Heart right ventricle (tissue), 16 donors: ENCODE measurements around the gene ADAM23. TPM values are rescaled to one million over a fixed set of nuclear protein-coding genes. Genes with fewer than 3 reads are reported as not detected.

Experiments
- ATAC-seq, 8 donors: fragments of 200-7000 bp; cut with Tn5 transposase; one replicate each; pipeline ENCODE4 v1.9.1; 2020; ENCODE audit warnings: mild to moderate bottlenecking in 8 of 8, moderate library complexity in 8 of 8, moderate number of reproducible peaks in 1 of 8
- DNase-seq, 2 donors: peaks; one replicate each; pipeline ENCODE4 v3.0.0-alpha.2; 2020
- H3K27ac ChIP-seq, 10 donors: fragments of 200-600 bp; sonication (generic) in 2 of 10; one replicate each; pipeline versions ENCODE4 v1.5.0 to v1.8.0; 2020 to 2022; ENCODE audit warnings: mild to moderate bottlenecking in 3 of 10
- H3K27me3 ChIP-seq, 7 donors: fragments of 200-600 bp; one replicate each; pipeline ENCODE4 v1.8.0; 2021 to 2022; ENCODE audit warnings: mild to moderate bottlenecking in 2 of 7
- H3K36me3 ChIP-seq, 9 donors: fragments of 200-600 bp; sonication (generic) in 1 of 9; one replicate each; pipeline versions ENCODE4 v1.5.0 to v1.8.0; 2020 to 2022; ENCODE audit warnings: mild to moderate bottlenecking in 2 of 9
- H3K4me1 ChIP-seq, 9 donors: fragments of 200-600 bp; sonication (generic) in 1 of 9; one replicate each; pipeline versions ENCODE4 v1.5.0 to v1.8.0; 2020 to 2022; ENCODE audit warnings: mild to moderate bottlenecking in 4 of 9
- H3K4me3 ChIP-seq, 10 donors: fragments of 200-600 bp; sonication (generic) in 2 of 10; one replicate each; pipeline versions ENCODE4 v1.5.0 to v1.8.0; 2020 to 2022; ENCODE audit warnings: mild to moderate bottlenecking in 7 of 10, moderate library complexity in 2 of 10
- H3K9me3 ChIP-seq, 11 donors: fragments of 200-600 bp in 10 of 11; sonication (generic) in 2 of 11; one replicate each; pipeline versions ENCODE4 v1.5.0 to v1.8.0; 2013 to 2022; ENCODE audit warnings: mild to moderate bottlenecking in 2 of 11, control low read depth in 1 of 11, moderate library complexity in 1 of 11
- WGBS, 2 donors: extraction: QIAGEN DNeasy Blood & Tissue Kit; methylation state at CpG; one replicate each; pipeline ENCODE4 v1.1.7; 2013; ENCODE audit warnings: inconsistent platforms in 1 of 2; 5-methylcytosine and 5-hydroxymethylcytosine counted together
- intact Hi-C, 10 donors: fragments of 100-400 bp; cut with DNase I; formaldehyde crosslinking; loops; one replicate each; pipeline versions ENCODE4 v1.11.1 to v1.14.2; 2022
- polyA plus RNA-seq, 2 donors: library from polyadenylated mRNA; stranded (reverse); fragments of 200-250 nt; gene quantifications; one replicate each; pipeline ENCODE4 v1.2.3, GENCODE V29; 2013
- total RNA-seq, 10 donors: library from RNA; stranded (reverse); fragmentation: NEBNext Ultra II Directional in 3 of 10; extraction: Animal tissue kit (Norgen Biotek cat#: 25700) in 3 of 10; gene quantifications; one replicate each; pipeline versions ENCODE4 v1.2.1 to v1.2.4, GENCODE V29; 2021 to 2023
- TF ChIP-seq, protein P1 (sequence below), 9 donors: fragments of 200-600 bp; sonication (generic) in 2 of 9; IDR thresholded peaks; one replicate each; pipeline versions ENCODE4 v1.5.0 to v1.8.0; 2021 to 2022; ENCODE audit warnings: antibody characterized with exemption in 9 of 9, mild to moderate bottlenecking in 5 of 9, moderate library complexity in 1 of 9
- donor health status: Arrhythmogenic right ventricular cardiomyopathy.
- donor health status: ischemic (EF 13 %, LVEDD 7.1; RV severe dilation, severe dysfunction).
- donor health status: healthy with polysubstance abuse.
- donor health status: DM: no; HTN: yes; CAD: no.
- donor health status: DM: no; HTN: no; CAD: no.
- donor health status: ischemic (EF 25% LVEDD 6.9; RV normal size, moderate dysfunction).
- donor health status: ischemic (EF 25% LVEDD 5.7; RV mildly dilated, moderate dysfunction).
- donor health status: healthy.
- donor health status: DM: yes; HTN: yes; CAD: no.
- donor health status: Ischemic cardiomyopathy.
- donor health status: ischemic (EF 35%, LVEDD 5.7; RV mildly dilated, moderate dysfunction).
- donor health status: nonischemic (EF 11% LVEDD 7.7; RV severe dilation, severe dysfunction).
- donor health status: DM: yes; HTN: yes; CAD: no.
- donor health status: PGD.
- donor health status: ischemic (EF 29% LVEDD 5.4; RV normal size, mild dysfunction).
- donor health status: nonischemic (EF 23%, LVEDD 6.1; RV moderate dilation, normal function).

The ADAM23 gene
- total and polyA plus RNA-seq, 12 donors, result 11.9 to 101 (median 66.2) TPM

DNA sequence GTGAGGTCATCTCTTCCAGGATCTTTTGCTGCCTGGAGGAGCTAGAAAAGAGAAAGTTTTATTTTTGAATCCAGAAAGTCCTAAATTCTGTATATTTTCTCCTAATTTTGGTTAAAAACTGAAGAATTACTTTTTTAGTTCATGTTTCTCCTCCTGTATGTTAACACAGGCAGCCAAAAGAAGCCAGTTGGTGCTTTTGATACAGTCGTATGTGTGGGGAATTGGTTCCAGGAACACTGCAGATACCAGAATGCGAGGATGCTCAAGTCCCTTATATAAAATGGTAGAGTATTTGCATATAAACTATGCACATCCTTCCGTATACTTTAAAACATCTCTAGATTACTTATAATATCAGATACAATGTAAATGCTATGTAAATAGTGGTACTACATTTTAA is 22.6 kb upstream of the ADAM23 start:
- no peak for ATAC-seq
- 89 to 95% methylated on average over 3 of the region's 3 CpGs for WGBS, 2 donors
- no peaks in the 10 kb centered on the region for H3K36me3 ChIP-seq

DNA sequence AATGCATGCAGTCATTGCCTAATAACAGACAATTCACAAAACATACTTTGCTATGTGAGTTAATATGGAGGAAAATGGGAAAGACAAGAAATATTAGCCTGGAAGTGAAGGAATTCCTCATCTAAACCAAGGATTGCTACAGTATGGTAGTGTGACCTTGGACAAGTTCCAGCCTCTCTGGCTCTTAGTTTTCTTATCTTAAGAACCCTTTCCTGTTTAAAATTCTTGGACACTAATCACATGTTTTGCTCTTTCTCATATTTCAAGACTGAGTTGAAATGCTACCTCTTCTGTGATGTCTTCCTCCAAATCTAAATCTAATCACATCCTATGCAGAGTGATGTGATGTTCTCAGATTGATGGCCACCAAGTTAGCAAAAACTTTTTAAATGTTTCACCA is 20.8 kb upstream of the ADAM23 start:
- intact Hi-C loops, result no loop called here
- H3K27ac ChIP-seq, result no peak overlapping the region
- no peaks in the 10 kb centered on the region for H3K27me3 ChIP-seq
- no peak for DNase-seq
- no peaks in the 10 kb centered on the region for H3K36me3 ChIP-seq
- H3K4me3 ChIP-seq, result no peak overlapping the region
- TF ChIP-seq, protein P1, sequence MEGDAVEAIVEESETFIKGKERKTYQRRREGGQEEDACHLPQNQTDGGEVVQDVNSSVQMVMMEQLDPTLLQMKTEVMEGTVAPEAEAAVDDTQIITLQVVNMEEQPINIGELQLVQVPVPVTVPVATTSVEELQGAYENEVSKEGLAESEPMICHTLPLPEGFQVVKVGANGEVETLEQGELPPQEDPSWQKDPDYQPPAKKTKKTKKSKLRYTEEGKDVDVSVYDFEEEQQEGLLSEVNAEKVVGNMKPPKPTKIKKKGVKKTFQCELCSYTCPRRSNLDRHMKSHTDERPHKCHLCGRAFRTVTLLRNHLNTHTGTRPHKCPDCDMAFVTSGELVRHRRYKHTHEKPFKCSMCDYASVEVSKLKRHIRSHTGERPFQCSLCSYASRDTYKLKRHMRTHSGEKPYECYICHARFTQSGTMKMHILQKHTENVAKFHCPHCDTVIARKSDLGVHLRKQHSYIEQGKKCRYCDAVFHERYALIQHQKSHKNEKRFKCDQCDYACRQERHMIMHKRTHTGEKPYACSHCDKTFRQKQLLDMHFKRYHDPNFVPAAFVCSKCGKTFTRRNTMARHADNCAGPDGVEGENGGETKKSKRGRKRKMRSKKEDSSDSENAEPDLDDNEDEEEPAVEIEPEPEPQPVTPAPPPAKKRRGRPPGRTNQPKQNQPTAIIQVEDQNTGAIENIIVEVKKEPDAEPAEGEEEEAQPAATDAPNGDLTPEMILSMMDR (IDR thresholded peaks at IDR 0.05), result no peak
- no peaks in the 10 kb centered on the region for H3K4me1 ChIP-seq
- ATAC-seq, result no peak
- peaks cover 0 to 15% (median 0%) of the 10 kb centered on the region in 11 donors for H3K9me3 ChIP-seq

More for the DNA sequence above, 22.6 kb upstream of the ADAM23 start:
- Histone ChIP-seq H3K27me3 (no peaks in the 10 kb centered on the region), H3K4me1 (no peaks in the 10 kb centered on the region), H3K4me3 (no peak overlapping the region), H3K27ac (no peak overlapping the region), H3K9me3 (peaks cover 0 to 15% (median 0%) of the 10 kb centered on the region in 11 donors)
- TF ChIP-seq, protein P1 (IDR thresholded peaks at IDR 0.05), result no peak
- intact Hi-C loops, result no loop called here
- DNase-seq, result no peak

DNA sequence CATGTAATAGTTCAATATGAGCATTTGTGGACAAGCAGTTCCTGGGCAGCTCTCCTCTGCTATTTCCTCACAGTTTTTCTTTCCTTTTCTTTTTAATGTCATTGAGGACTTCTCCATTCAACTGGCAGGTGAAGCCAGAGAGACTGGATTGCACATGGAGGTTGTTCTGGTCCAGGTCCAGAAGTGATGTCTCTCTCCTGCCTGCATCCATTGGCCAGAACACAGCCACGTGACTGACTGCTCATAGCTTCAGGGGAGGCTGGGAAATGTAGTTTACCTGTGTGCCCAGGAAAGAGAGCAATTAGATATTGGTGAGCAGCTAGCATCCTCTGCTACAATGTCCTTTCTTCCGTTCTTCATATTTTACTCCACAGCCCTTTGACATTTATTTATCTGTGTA is 20.2 kb upstream of the ADAM23 start:
- H3K4me3 ChIP-seq, result no peak overlapping the region
- DNase-seq (no peak), ATAC-seq (peak in 1 of 8 donors; percentile 22)
- TF ChIP-seq, protein P1 (IDR thresholded peaks at IDR 0.05), result no peak
- WGBS, 2 donors, result 62 to 65% methylated on average over 2 of the region's 2 CpGs
- no peaks in the 10 kb centered on the region for H3K27me3 ChIP-seq
- H3K27ac ChIP-seq, result no peak overlapping the region
- intact Hi-C loops, result no loop called here
- no peaks in the 10 kb centered on the region for H3K36me3 ChIP-seq
- peaks cover 0 to 11% (median 0%) of the 10 kb centered on the region in 11 donors for H3K9me3 ChIP-seq
- no peaks in the 10 kb centered on the region for H3K4me1 ChIP-seq

DNA sequence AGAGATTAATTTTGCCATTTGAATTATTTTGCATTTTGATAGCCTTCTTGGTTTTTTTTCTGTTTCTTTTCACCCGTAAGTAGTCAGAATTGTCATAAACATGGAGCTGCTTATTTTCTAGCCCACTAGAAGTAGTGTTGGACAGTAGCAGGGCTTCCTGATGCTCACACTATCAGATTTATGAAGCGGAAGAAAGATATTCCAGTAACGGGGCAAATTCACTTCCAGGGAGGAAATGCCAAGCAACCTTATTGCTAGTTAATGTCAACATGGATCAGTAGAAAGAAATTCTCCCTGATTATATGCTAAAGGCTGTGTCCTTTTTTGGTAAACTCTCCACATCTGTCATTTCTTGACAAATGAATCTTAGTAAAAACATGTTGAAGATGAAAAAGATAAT is 19.2 kb upstream of the ADAM23 start:
- intact Hi-C loops, result no loop called here
- H3K36me3 ChIP-seq, result no peaks in the 10 kb centered on the region
- ATAC-seq (no peak), DNase-seq (no peak)
- TF ChIP-seq, protein P1 (IDR thresholded peaks at IDR 0.05), result no peak
- H3K9me3 ChIP-seq, result peaks cover 0 to under 1% (median 0%) of the 10 kb centered on the region in 11 donors
- no peak overlapping the region for H3K4me3 ChIP-seq
- 48 to 63% methylated on average over 3 of the region's 3 CpGs for WGBS, 2 donors
- no peak overlapping the region for H3K27ac ChIP-seq
- H3K4me1 ChIP-seq, result no peaks in the 10 kb centered on the region
- no peaks in the 10 kb centered on the region for H3K27me3 ChIP-seq
